Skin of body (tissue), 3 donors: Measurements from ENCODE around the gene MKNK2. TPM values are rescaled to one million over a fixed set of nuclear protein-coding genes. Genes with fewer than 3 reads are reported as not detected.
"Not testable (repeated sequence)": the region's sequence is repeated elsewhere in the genome, so short reads cannot be mapped to it uniquely, and the experiment has no call there.

ENCODE experiments used
- DNase-seq: peaks from one replicate; lab custom pipeline; 2025; lab: John Stamatoyannopoulos, UW
- small RNA-seq: library from RNA; depleted of rRNA; stranded (forward); fragments of <200 nt; gene quantifications from one replicate; pipeline ENCODE3, GENCODE V24; 2014; ENCODE audit warnings: low replicate concordance
- total RNA-seq: library from RNA; depleted of rRNA; stranded (reverse); fragments of >200 nt; gene quantifications from one replicate; pipeline ENCODE4 v1.2.3, GENCODE V29; 2014

The MKNK2 gene
- total RNA-seq, 1 donor from 2014 or later, result 42.2 TPM

DNA sequence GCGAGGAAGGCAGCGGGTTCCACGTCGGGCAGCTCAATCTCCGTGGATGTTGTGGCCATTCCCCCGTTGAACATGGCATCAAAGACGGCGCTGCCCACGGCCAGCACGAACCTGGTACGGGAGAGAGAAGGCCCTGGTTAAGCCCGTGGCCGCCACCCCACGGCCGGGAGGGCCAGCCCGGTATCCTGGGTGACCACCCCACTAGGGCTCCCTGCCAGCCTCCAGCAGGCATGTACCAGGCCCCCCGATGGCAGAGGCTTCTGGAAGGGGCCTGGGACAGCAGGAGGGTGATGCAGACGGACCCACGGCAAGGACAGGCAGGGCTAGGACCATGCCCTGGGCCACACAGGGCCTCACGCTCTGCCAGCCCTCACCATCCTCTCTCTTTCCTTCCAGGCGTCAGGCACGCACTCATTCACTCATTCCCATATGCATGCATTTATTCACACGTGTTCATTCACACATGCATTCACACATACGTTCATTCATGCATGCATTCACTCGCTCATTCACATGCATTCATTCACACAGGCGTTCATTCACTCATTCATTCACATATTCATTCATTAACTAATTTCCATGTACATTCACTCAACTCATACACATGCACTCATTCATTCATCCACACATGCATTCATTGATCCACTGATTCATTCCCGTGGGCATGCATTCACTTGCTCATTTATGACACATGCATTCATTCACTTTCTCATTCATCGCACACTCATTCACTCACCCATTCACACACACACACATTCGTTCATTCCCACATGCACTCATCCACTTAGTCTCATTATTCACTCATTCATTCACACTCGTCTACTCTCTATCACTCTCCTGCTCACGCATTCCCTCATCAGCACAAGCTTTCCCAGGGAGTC is 53.5 kb downstream of the MKNK2 start:
- no peak for DNase-seq

DNA sequence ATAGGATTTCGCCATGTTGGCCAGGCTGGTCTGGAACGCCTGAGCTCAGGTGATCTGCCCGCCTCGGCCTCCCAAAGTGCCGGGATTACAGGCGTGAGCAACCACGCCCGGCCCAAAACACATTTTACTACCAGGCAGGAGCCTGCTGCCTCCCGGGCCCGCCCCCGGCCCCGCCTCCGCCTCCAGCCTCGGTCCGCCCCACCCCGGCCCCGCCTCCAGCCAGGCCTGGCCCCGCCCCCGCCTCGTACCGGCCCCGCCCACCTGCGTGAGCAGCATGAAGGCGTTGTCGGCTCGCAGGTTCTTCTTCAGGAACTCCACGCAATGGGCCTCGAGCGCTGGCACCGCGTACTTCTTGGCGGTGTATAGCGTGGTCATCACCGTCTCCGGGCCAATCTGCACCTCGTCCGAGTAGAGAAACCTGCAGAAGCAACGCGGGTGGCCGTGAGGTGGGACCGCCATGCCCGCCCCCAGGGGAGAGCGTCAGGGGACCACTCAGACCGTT is 58.2 kb downstream of the MKNK2 start:
- DNase-seq, result no peak

DNA sequence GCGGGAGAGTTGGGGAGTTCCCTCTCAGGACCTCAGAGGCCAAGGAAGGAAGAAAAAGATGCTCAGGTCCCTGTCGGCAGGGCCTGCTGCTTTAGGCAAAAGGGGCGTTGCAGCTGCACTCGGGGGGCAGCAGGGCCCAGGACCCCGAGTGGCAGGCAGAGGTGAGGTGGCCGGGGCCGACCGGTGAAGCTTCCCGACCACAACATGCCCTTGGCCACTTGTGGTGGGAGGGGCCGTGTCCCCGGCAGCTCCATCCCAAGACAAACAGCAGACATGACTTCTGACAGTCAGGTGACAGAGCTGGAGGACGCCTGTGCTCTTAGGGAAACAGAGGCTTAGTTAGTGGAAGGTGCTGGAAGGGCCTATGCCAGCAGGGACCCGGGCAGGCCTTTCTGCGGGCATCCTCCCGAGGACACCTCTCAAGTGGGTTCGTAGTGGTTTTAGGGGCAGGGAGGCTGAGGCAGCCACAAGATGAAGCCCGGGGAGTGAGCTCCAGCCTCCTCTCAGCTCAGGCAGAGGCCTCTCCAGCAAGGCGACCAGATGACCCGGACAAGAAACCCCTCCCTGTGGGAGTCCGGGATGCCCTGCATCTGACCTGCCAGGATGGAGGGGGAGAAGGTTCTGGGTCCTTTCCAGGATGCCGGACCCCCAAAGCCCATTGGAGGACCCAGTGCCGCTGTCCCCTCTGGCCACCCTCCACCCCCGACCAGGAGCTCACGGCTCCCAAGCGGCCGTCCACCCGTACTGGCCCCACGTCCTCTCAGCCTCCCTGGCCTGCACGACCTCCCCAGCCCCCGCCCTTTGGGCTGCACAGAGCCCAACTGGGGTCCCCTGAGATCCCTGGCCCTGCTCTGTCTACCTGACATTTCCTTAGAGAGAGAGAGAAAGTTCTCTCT is 59.8 kb downstream of the MKNK2 start:
- DNase-seq, result no peak

- DNase-seq, result no peak
These were observed 60.6 kb downstream of the MKNK2 start for GRCh38 chr19:1990230-1991017.

DNA sequence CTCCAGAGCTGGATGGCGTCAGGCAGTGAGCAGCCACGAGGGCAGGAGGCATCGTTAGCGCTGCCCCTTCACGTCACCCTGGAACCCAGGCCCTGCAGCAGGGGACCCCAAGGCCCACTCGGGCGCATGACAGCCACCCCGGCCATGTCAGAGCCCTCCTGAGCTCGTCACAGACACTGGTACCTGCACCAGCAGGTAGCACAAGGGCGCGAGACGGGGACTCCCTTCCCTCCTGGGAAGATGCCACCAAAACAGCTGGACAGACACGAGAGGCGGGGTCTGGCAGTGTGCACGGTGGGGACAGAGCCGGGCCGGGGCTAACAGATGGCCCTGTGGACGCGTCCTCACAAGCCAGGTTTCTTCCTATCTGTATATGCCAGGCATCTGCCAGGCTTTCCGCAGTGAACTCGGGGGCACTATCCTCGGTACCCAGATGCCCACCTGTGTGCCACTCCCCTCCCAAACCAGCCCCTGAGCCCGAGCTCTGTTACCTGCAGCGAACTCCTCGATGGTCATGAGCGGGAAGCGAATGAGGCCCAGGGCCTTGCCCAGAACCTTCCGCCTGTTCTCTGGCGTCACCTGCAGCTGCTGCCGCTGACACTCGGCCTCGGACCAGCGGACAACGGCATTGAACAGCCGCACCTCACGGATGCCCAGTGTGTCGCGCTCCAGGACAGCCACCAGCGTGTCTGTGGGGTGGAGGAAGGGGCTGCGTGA is 61.4 kb downstream of the MKNK2 start:
- DNase-seq, result no peak

GRCh38 chr19:1988464-1988863 is 62.6 kb downstream of the MKNK2 start:
- DNase-seq, result not testable (repeated sequence)

Small RNAs within 50 kb of the gene (small RNA-seq; reads per million reads assigned to genes)
- not detected for gene AC007136.1

Other genes with a start within 250 kb of the MKNK2 start
- gene ATP8B3, start 239.0 kb downstream of the MKNK2 start, total RNA-seq, result 0.99 TPM
- 12.3 TPM for gene REXO1, start 202.8 kb downstream of the MKNK2 start, total RNA-seq
- gene KLF16, start 187.7 kb downstream of the MKNK2 start, total RNA-seq, result 2.9 TPM
- gene ABHD17A, start 165.7 kb downstream of the MKNK2 start, total RNA-seq, result 28.3 TPM
- 2.5 TPM for gene ADAT3, start 145.8 kb downstream of the MKNK2 start, total RNA-seq
- gene SCAMP4, start 145.8 kb downstream of the MKNK2 start, total RNA-seq, result 17.5 TPM
- gene CSNK1G2, start 110.1 kb downstream of the MKNK2 start, total RNA-seq, result 35.0 TPM
- gene BTBD2, start 35.5 kb downstream of the MKNK2 start, total RNA-seq, result 26.9 TPM
- 16.2 TPM for gene MOB3A, start 45.1 kb upstream of the MKNK2 start, total RNA-seq
- gene IZUMO4, start 45.7 kb upstream of the MKNK2 start, total RNA-seq, result 2.2 TPM
- 33.2 TPM for gene AP3D1, start 100.3 kb upstream of the MKNK2 start, total RNA-seq
- 9.3 TPM for gene DOT1L, start 112.7 kb upstream of the MKNK2 start, total RNA-seq
- gene PLEKHJ1, start 185.1 kb upstream of the MKNK2 start, total RNA-seq, result 36.7 TPM
- gene SF3A2, start 185.6 kb upstream of the MKNK2 start, total RNA-seq, result 51.5 TPM
- gene AMH, start 198.1 kb upstream of the MKNK2 start, total RNA-seq, result not detected
- gene JSRP1, start 205.2 kb upstream of the MKNK2 start, total RNA-seq, result 4.5 TPM
- 0.20 TPM for gene PEAK3, start 230.9 kb upstream of the MKNK2 start, total RNA-seq